Neural cell (in vitro differentiated cells): Measurements from ENCODE around the gene MACIR. TPM values are rescaled to one million over a fixed set of nuclear protein-coding genes. Genes with fewer than 3 reads are reported as not detected.

ENCODE experiments used
- H2AFZ ChIP-seq: fragments of 200-600, 300-800 bp; sonication (generic), shearing (Covaris generic); 2 replicates; pipeline ENCODE4 v1.6.0; 2014; ENCODE audit warnings: low read depth, mild to moderate bottlenecking, antibody characterized with exemption, low read length, moderate library complexity
- H3F3A ChIP-seq: fragments of 200-600 bp; shearing (Covaris generic); 2 replicates; pipeline ENCODE4 v1.6.1; 2016; ENCODE audit warnings: mild to moderate bottlenecking, moderate library complexity, mixed read lengths, antibody characterized with exemption, low read length; ENCODE audit not compliant: insufficient read depth, poor library complexity, severe bottlenecking
- H3K27ac ChIP-seq: fragments of 200-600, 300-800 bp; sonication (generic), shearing (Covaris generic); 2 replicates; pipeline ENCODE4 v1.5.1; 2014; ENCODE audit warnings: mild to moderate bottlenecking, low read length, moderate library complexity
- H3K27me3 ChIP-seq: fragments of 300-800, 200-600 bp; sonication (generic), shearing (Covaris generic); 2 replicates; pipeline ENCODE4 v1.6.0; 2014; ENCODE audit warnings: mild to moderate bottlenecking, low read depth, low read length, moderate library complexity; ENCODE audit not compliant: insufficient read depth
- H3K36me3 ChIP-seq: fragments of 300-800, 200-600 bp; sonication (generic), shearing (Covaris generic); 2 replicates; pipeline ENCODE4 v1.5.1; 2014; ENCODE audit warnings: mild to moderate bottlenecking, antibody characterized with exemption, low read length, moderate library complexity; ENCODE audit not compliant: insufficient read depth
- H3K4me2 ChIP-seq: fragments of 300-800, 200-600 bp; sonication (generic), shearing (Covaris generic); 2 replicates; pipeline ENCODE4 v1.6.0; 2014; ENCODE audit warnings: mild to moderate bottlenecking, low read length
- H3K4me3 ChIP-seq: fragments of 300-800, 200-600 bp; sonication (generic), shearing (Covaris generic); 2 replicates; pipeline ENCODE4 v1.5.1; 2014; ENCODE audit warnings: mild to moderate bottlenecking, low read length, moderate library complexity
- H3K79me2 ChIP-seq: fragments of 200-600 bp; shearing (Covaris generic); replicated peaks from 2 replicates; pipeline ENCODE4 v1.6.0; 2014; ENCODE audit warnings: mild to moderate bottlenecking, low read length, moderate library complexity; ENCODE audit not compliant: insufficient read depth
- H3K9ac ChIP-seq: fragments of 300-800, 200-600 bp; sonication (generic), shearing (Covaris generic); 2 replicates; pipeline ENCODE4 v1.6.1; 2016; ENCODE audit warnings: mild to moderate bottlenecking, low read length, mixed read lengths
- H3K9me2 ChIP-seq: fragments of 200-600 bp; shearing (Covaris generic); 2 replicates; pipeline ENCODE4 v1.6.1; 2016; ENCODE audit warnings: mild to moderate bottlenecking, low read length, mixed read lengths; ENCODE audit not compliant: insufficient read depth
- H3K9me3 ChIP-seq: fragments of 200-600, 300-800 bp; sonication (generic), shearing (Covaris generic); 2 replicates; pipeline ENCODE4 v1.6.1; 2016; ENCODE audit warnings: mild to moderate bottlenecking, mixed run types, low read length, moderate library complexity, mixed read lengths
- H4K20me1 ChIP-seq: fragments of 200-600 bp; shearing (Covaris generic); 2 replicates; pipeline ENCODE4 v1.6.1; 2016; ENCODE audit warnings: mild to moderate bottlenecking, mixed run types; ENCODE audit not compliant: insufficient read depth
- CTCF ChIP-seq: fragments of 450-650 bp; IDR thresholded peaks from 2 replicates; pipeline ENCODE4 v1.5.1; 2014; ENCODE audit warnings: antibody characterized with exemption, mild to moderate bottlenecking, moderate library complexity; ENCODE audit not compliant: poor library complexity, severe bottlenecking
- EP300 ChIP-seq: fragments of 450-650 bp; conservative IDR thresholded peaks from 2 replicates; pipeline ENCODE4 v1.6.1; 2014; ENCODE audit warnings: antibody characterized with exemption, mild to moderate bottlenecking, moderate library complexity; ENCODE audit not compliant: poor library complexity, severe bottlenecking
- EZH2 ChIP-seq: fragments of 200-600, 300-800 bp; shearing (Covaris generic), sonication (generic); IDR thresholded peaks from 2 replicates; pipeline ENCODE4 v1.6.1; 2014; ENCODE audit warnings: antibody characterized with exemption, low read length, borderline replicate concordance, mild to moderate bottlenecking; ENCODE audit not compliant: insufficient read depth, poor library complexity, severe bottlenecking
- MXI1 ChIP-seq: fragments of 450-650 bp; conservative IDR thresholded peaks from 2 replicates; pipeline ENCODE4 v1.6.1; 2014; ENCODE audit warnings: antibody characterized with exemption, mild to moderate bottlenecking; ENCODE audit not compliant: poor library complexity, severe bottlenecking
- POLR2AphosphoS5 ChIP-seq: IDR thresholded peaks from 2 replicates; pipeline ENCODE4 v1.6.1; 2012
- RAD21 ChIP-seq: fragments of 450-650 bp; conservative IDR thresholded peaks from 2 replicates; pipeline ENCODE4 v1.6.1; 2014; ENCODE audit warnings: antibody characterized with exemption, mild to moderate bottlenecking, moderate library complexity
- REST ChIP-seq: IDR thresholded peaks from 2 replicates; pipeline ENCODE4 v1.6.1; 2012; ENCODE audit warnings: borderline replicate concordance
- SMC3 ChIP-seq: fragments of 450-650 bp; conservative IDR thresholded peaks from 2 replicates; pipeline ENCODE4 v1.6.1; 2014; ENCODE audit warnings: antibody characterized with exemption, mild to moderate bottlenecking, moderate library complexity; ENCODE audit not compliant: poor library complexity
- TAF1 ChIP-seq: IDR thresholded peaks from 2 replicates; pipeline ENCODE4 v1.6.1; 2012; ENCODE audit warnings: low read depth
- polyA plus RNA-seq: library from polyadenylated mRNA; depleted of rRNA; stranded (reverse); fragments of >200 nt; gene quantifications from 2 replicates; pipeline ENCODE4 v1.2.3, GENCODE V29; 2014

Gene MACIR
- polyA plus RNA-seq, 1 donor from 2014 or later: 34.8 TPM

- Histone ChIP-seq H3K4me2 (peak overlapping the region; percentile 8), H2AFZ (no peak overlapping the region), H4K20me1 (no peaks in the 10 kb centered on the region), H3K27ac (no peak overlapping the region), H3K36me3 (no peaks in the 10 kb centered on the region), H3F3A (no peaks in the 10 kb centered on the region), H3K79me2 (no peaks in the 10 kb centered on the region), H3K9ac (no peak overlapping the region), H3K9me3 (no peaks in the 10 kb centered on the region), H3K4me3 (peak overlapping the region; percentile 17), H3K9me2 (no peaks in the 10 kb centered on the region), H3K27me3 (no peaks in the 10 kb centered on the region)
- TF ChIP-seq EZH2 (no peak), EP300 (peak; percentile 25), REST (no peak)
Observed at GRCh38 chr5:103313056-103313455, 54.5 kb downstream of the MACIR start.

- no peak for TF ChIP-seq EP300
- no peak for TF ChIP-seq RAD21
- TF ChIP-seq REST: no peak
- TF ChIP-seq EZH2: no peak
- TF ChIP-seq MXI1: no peak
- no peak for TF ChIP-seq SMC3
- TF ChIP-seq POLR2AphosphoS5: no peak
- no peak for TF ChIP-seq CTCF
- no peak for TF ChIP-seq TAF1
Observed at GRCh38 chr5:103315455-103315854, 56.9 kb downstream of the MACIR start.

More at GRCh38 chr5:103315455-103315854, 56.9 kb downstream of the MACIR start:
- Histone ChIP-seq H3K27ac (no peak overlapping the region), H3K9ac (no peak overlapping the region), H3K9me2 (no peaks in the 10 kb centered on the region), H3K79me2 (no peaks in the 10 kb centered on the region), H3K4me2 (no peak overlapping the region), H3K36me3 (no peaks in the 10 kb centered on the region), H3K27me3 (no peaks in the 10 kb centered on the region), H3F3A (no peaks in the 10 kb centered on the region), H2AFZ (no peak overlapping the region), H4K20me1 (no peaks in the 10 kb centered on the region), H3K9me3 (no peaks in the 10 kb centered on the region), H3K4me3 (no peak overlapping the region)
